ENCODE results near the gene LAMB3. TPM values are rescaled to one million over a fixed set of nuclear protein-coding genes. Genes with fewer than 3 reads are reported as not detected.

Gene LAMB3
- total RNA-seq, 1 donor from 2014 or later = 18.3 TPM

GRCh38 chr1:209607102-209607794 is 45.0 kb downstream of the LAMB3 start:
- no peak overlapping the region for H3K4me3 Mint-ChIP-seq
- H3K36me3 Mint-ChIP-seq (ENCODE audit: low read depth) = no peaks in the 10 kb centered on the region
- peaks cover 15% of the 10 kb centered on the region for H3K4me1 Mint-ChIP-seq (ENCODE audit: low read depth)
- intact Hi-C loops (cut with micrococcal nuclease) = loop anchor here (1.0 to 2.0 kb wide), 5 partner anchors 38 to 161 kb away; partner anchors contain the start of gene LAMB3
- DNase-seq (ENCODE audit: low spot score) = peak; percentile 39
- peak overlapping the region; percentile 66 for H3K27ac Mint-ChIP-seq
- no peaks in the 10 kb centered on the region for H3K9me3 Mint-ChIP-seq
- no peaks in the 10 kb centered on the region for H3K27me3 Mint-ChIP-seq (ENCODE audit: insufficient read depth)

GRCh38 chr1:209603877-209604276 is 48.3 kb downstream of the LAMB3 start:
- intact Hi-C loops (cut with micrococcal nuclease) = loop anchor here (2.0 kb wide), 1 partner anchor 27 kb away; no protein-coding TSS in a partner anchor
- H3K27me3 Mint-ChIP-seq (ENCODE audit: insufficient read depth) = peaks cover 16% of the 10 kb centered on the region
- no peak overlapping the region for H3K4me3 Mint-ChIP-seq
- H3K9me3 Mint-ChIP-seq = no peaks in the 10 kb centered on the region
- H3K36me3 Mint-ChIP-seq (ENCODE audit: low read depth) = no peaks in the 10 kb centered on the region
- no peak for DNase-seq (ENCODE audit: low spot score)
- H3K27ac Mint-ChIP-seq = no peak overlapping the region
- H3K4me1 Mint-ChIP-seq (ENCODE audit: low read depth) = peaks cover 19% of the 10 kb centered on the region

- Mint-ChIP-seq H3K36me3 (ENCODE audit: low read depth) (no peaks in the 10 kb centered on the region), H3K9me3 (no peaks in the 10 kb centered on the region), H3K4me1 (ENCODE audit: low read depth) (peaks cover 19% of the 10 kb centered on the region), H3K27me3 (ENCODE audit: insufficient read depth) (peaks cover 26% of the 10 kb centered on the region), H3K27ac (no peak overlapping the region), H3K4me3 (no peak overlapping the region)
- intact Hi-C loops (cut with micrococcal nuclease) = loop anchor here (1.0 to 2.0 kb wide), 5 partner anchors 25 to 149 kb away; no protein-coding TSS in a partner anchor
- DNase-seq (ENCODE audit: low spot score) = peak; percentile 14
These were observed 50.2 kb downstream of the LAMB3 start for GRCh38 chr1:209601809-209602657.

GRCh38 chr1:209600541-209600940 is 51.7 kb downstream of the LAMB3 start:
- Mint-ChIP-seq H3K4me1 (ENCODE audit: low read depth) (peaks cover 13% of the 10 kb centered on the region), H3K4me3 (no peak overlapping the region), H3K36me3 (ENCODE audit: low read depth) (no peaks in the 10 kb centered on the region), H3K27ac (no peak overlapping the region), H3K9me3 (no peaks in the 10 kb centered on the region), H3K27me3 (ENCODE audit: insufficient read depth) (peaks cover 34% of the 10 kb centered on the region)
- DNase-seq (ENCODE audit: low spot score) = no peak
- intact Hi-C loops (cut with micrococcal nuclease) = no loop called here

GRCh38 chr1:209598227-209598626 is 54.0 kb downstream of the LAMB3 start:
- Mint-ChIP-seq H3K4me1 (ENCODE audit: low read depth) (peaks cover 4% of the 10 kb centered on the region), H3K27ac (no peak overlapping the region), H3K4me3 (no peak overlapping the region), H3K9me3 (no peaks in the 10 kb centered on the region), H3K27me3 (ENCODE audit: insufficient read depth) (peaks cover 52% of the 10 kb centered on the region), H3K36me3 (ENCODE audit: low read depth) (no peaks in the 10 kb centered on the region)
- intact Hi-C loops (cut with micrococcal nuclease) = no loop called here
- DNase-seq (ENCODE audit: low spot score) = no peak

- H3K9me3 Mint-ChIP-seq = no peaks in the 10 kb centered on the region
- H3K4me3 Mint-ChIP-seq = no peak overlapping the region
- DNase-seq (ENCODE audit: low spot score) = no peak
- H3K36me3 Mint-ChIP-seq (ENCODE audit: low read depth) = no peaks in the 10 kb centered on the region
- H3K27me3 Mint-ChIP-seq (ENCODE audit: insufficient read depth) = peaks cover 53% of the 10 kb centered on the region
- intact Hi-C loops (cut with micrococcal nuclease) = no loop called here
- peaks cover 4% of the 10 kb centered on the region for H3K4me1 Mint-ChIP-seq (ENCODE audit: low read depth)
- H3K27ac Mint-ChIP-seq = no peak overlapping the region
These were observed 54.7 kb downstream of the LAMB3 start for GRCh38 chr1:209597499-209597898.

GRCh38 chr1:209595599-209596285 is 56.5 kb downstream of the LAMB3 start:
- H3K36me3 Mint-ChIP-seq (ENCODE audit: low read depth) = no peaks in the 10 kb centered on the region
- no peak overlapping the region for H3K27ac Mint-ChIP-seq
- no peaks in the 10 kb centered on the region for H3K4me1 Mint-ChIP-seq (ENCODE audit: low read depth)
- intact Hi-C loops (cut with micrococcal nuclease) = no loop called here
- no peaks in the 10 kb centered on the region for H3K9me3 Mint-ChIP-seq
- no peak overlapping the region for H3K4me3 Mint-ChIP-seq
- no peak for DNase-seq (ENCODE audit: low spot score)
- H3K27me3 Mint-ChIP-seq (ENCODE audit: insufficient read depth) = peaks cover 52% of the 10 kb centered on the region

GRCh38 chr1:209595028-209595427 is 57.2 kb downstream of the LAMB3 start:
- Mint-ChIP-seq H3K4me3 (no peak overlapping the region), H3K4me1 (ENCODE audit: low read depth) (no peaks in the 10 kb centered on the region), H3K27me3 (ENCODE audit: insufficient read depth) (peaks cover 52% of the 10 kb centered on the region), H3K36me3 (ENCODE audit: low read depth) (no peaks in the 10 kb centered on the region), H3K9me3 (no peaks in the 10 kb centered on the region), H3K27ac (no peak overlapping the region)
- intact Hi-C loops (cut with micrococcal nuclease) = no loop called here
- DNase-seq (ENCODE audit: low spot score) = no peak

GRCh38 chr1:209594440-209594839 is 57.8 kb downstream of the LAMB3 start:
- Mint-ChIP-seq H3K4me1 (ENCODE audit: low read depth) (no peaks in the 10 kb centered on the region), H3K9me3 (no peaks in the 10 kb centered on the region), H3K27me3 (ENCODE audit: insufficient read depth) (peaks cover 47% of the 10 kb centered on the region), H3K27ac (no peak overlapping the region), H3K4me3 (no peak overlapping the region), H3K36me3 (ENCODE audit: low read depth) (no peaks in the 10 kb centered on the region)
- DNase-seq (ENCODE audit: low spot score) = no peak
- intact Hi-C loops (cut with micrococcal nuclease) = no loop called here

GRCh38 chr1:209593747-209594146 is 58.5 kb downstream of the LAMB3 start:
- Mint-ChIP-seq H3K27me3 (ENCODE audit: insufficient read depth) (peaks cover 48% of the 10 kb centered on the region), H3K27ac (no peak overlapping the region), H3K9me3 (no peaks in the 10 kb centered on the region), H3K4me3 (no peak overlapping the region), H3K4me1 (ENCODE audit: low read depth) (no peaks in the 10 kb centered on the region), H3K36me3 (ENCODE audit: low read depth) (no peaks in the 10 kb centered on the region)
- DNase-seq (ENCODE audit: low spot score) = no peak
- intact Hi-C loops (cut with micrococcal nuclease) = no loop called here

- Mint-ChIP-seq H3K36me3 (ENCODE audit: low read depth) (no peaks in the 10 kb centered on the region), H3K27me3 (ENCODE audit: insufficient read depth) (peaks cover 43% of the 10 kb centered on the region), H3K9me3 (no peaks in the 10 kb centered on the region), H3K4me3 (no peak overlapping the region), H3K4me1 (ENCODE audit: low read depth) (no peaks in the 10 kb centered on the region), H3K27ac (no peak overlapping the region)
- intact Hi-C loops (cut with micrococcal nuclease) = no loop called here
- DNase-seq (ENCODE audit: low spot score) = no peak
These were observed 61.8 kb downstream of the LAMB3 start for GRCh38 chr1:209590405-209590804.

- Mint-ChIP-seq H3K36me3 (ENCODE audit: low read depth) (no peaks in the 10 kb centered on the region), H3K9me3 (no peaks in the 10 kb centered on the region), H3K27ac (no peak overlapping the region), H3K4me1 (ENCODE audit: low read depth) (no peaks in the 10 kb centered on the region), H3K4me3 (no peak overlapping the region), H3K27me3 (ENCODE audit: insufficient read depth) (peaks cover 39% of the 10 kb centered on the region)
- intact Hi-C loops (cut with micrococcal nuclease) = no loop called here
- DNase-seq (ENCODE audit: low spot score) = no peak
These were observed 62.4 kb downstream of the LAMB3 start for GRCh38 chr1:209589863-209590262.

- intact Hi-C loops (cut with micrococcal nuclease) = no loop called here
- Mint-ChIP-seq H3K27ac (no peak overlapping the region), H3K36me3 (ENCODE audit: low read depth) (no peaks in the 10 kb centered on the region), H3K27me3 (ENCODE audit: insufficient read depth) (peaks cover 35% of the 10 kb centered on the region), H3K9me3 (no peaks in the 10 kb centered on the region), H3K4me1 (ENCODE audit: low read depth) (no peaks in the 10 kb centered on the region), H3K4me3 (no peak overlapping the region)
- DNase-seq (ENCODE audit: low spot score) = no peak
These were observed 62.8 kb downstream of the LAMB3 start for GRCh38 chr1:209589440-209589839.
